Measurements from ENCODE around the gene CDHR5. TPM values are rescaled to one million over a fixed set of nuclear protein-coding genes. Genes with fewer than 3 reads are reported as not detected.

Gene CDHR5
- polyA plus RNA-seq, 4 donors: 24.9 to 49.2 (median 41.9) TPM

GRCh38 chr11:573146-573759 lies 51.5 kb downstream of the CDHR5 start:
- no peak for DNase-seq (ENCODE audit: low read depth in 4 of 4, low spot score in 2 of 4)

DNA sequence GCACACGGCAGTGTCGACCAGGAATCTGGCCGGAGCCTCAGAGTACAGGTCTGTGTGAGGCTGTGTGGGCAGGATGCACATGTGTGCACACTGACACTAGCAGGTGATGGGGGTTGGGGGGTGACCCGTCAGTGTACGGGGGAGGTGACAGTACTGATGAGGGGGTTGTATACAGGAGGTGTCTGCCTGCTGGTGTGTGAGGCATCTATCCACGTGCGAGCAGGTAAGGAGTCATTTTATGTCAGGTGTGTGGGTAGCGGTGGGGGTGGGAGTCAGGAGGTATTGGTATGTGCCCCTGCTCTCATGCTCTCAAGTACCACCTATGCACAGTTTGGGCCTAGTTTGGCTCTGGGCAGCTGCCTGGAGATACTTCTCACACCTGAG lies 53.0 kb downstream of the CDHR5 start:
- DNase-seq (ENCODE audit: low read depth in 4 of 4, low spot score in 2 of 4): no peak

DNA sequence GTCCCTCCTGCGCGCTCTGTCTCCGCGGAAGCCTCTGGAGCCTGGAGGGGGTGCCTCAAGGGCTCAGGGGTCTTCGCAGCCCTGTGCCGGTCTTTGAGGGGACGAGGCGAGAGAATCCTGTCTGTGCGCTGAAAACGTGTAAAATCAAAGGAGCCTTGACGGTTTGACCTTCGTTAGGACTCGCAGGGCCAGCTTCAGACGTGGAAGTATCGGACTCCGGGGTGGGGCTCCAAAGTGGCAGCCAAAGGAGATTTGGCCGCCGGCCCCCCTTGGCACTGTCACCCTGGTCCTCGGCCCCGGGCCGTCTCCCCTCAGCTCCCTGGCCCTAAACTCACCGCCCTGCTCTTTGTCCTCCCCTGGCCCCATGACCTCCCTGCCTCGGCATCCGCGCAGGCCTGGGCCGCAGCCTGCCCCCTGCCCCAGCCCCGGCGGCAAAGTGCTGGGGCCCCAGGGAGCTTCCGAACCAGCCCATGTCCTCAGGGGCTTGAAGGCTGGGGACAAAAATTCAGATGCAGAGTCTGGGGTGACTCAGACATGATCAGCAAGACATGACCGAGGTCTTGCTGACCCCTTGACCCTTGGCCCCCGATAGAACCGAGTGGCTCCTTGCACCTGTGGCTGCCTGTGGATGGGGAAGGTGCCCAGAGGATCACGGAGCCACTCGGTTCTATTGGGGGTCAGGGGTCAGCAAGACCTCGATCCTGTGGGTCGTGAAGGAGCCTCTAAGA lies 55.4 kb downstream of the CDHR5 start:
- DNase-seq (ENCODE audit: low read depth in 4 of 4, low spot score in 2 of 4): no peak

DNA sequence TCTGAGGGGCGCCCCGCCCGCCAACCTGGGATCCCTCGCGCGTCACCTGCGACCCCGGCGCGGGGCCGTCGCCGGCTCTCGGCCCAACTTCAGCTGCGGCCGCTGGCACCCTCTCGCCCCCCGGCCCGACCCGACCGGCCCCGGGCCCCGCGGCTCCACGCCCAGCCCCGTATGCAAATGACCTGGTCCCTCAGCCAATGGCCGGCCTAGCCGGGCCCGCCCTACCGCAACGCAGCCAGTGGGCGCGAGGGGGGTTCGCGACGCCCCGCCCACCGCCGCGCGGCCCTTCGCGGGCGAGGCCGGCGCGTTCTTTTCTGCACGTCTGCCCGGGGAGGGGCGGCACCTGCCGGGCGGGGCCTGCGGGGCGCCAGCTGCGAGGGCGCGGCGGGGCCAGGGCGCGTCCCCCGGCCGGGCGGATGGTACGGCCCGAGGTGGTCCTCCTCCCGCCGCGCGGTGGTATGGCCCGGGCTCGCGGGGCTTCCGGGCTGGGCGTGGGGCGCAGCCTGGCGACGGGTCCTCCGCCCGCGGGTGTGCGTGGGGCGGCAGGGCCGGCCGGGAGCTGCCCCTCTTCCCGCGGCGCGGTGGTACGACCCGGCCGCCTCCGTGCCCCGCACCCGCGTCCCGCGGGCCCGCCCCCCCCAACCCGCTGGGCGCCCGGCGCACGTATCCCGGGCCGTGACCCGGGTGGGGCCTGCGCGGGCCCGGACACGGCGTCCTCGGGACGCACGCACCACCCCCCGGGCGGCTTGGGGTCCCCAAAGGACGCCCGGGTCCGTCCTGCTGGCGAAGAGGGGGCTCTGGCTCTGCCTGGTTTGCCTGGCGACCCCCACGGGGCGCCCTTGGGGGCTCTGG lies 56.2 kb downstream of the CDHR5 start:
- DNase-seq (ENCODE audit: low read depth in 4 of 4, low spot score in 2 of 4): peak in 2 of 4 donors; percentile 78 to 79

- no peak for DNase-seq (ENCODE audit: low read depth in 4 of 4, low spot score in 2 of 4)
Measured at GRCh38 chr11:567629-568292, 57.0 kb downstream of the CDHR5 start.

DNA sequence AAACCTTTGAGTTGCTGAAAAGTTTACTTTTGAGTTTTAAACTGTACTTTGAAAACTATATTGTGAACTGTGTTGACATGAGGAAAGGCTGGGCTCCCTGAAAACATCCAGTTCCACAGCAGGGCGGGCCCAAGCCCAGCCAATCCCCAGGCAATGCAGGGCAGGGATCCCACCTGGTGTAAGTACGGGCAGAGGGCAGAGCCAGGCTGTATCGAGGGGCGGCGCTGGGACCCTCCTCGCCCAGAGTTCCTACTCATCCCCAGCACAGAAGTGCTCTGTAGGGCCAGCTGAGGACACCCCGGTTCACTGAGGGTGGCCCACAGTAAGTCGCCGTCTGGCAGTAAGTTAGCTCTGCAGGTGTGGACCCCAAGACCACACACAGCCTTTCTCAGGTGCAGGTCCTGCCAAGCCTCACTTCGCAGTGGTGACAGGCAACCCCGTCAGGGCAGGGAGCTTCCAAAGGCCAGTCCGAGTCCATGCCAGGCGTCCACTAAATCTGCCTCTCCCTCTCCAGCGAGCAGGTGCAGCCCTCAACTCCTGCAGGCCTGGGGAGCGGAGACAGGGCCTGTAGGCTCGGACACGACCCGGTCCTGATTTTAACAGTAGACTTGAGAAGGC lies 57.6 kb downstream of the CDHR5 start:
- DNase-seq (ENCODE audit: low read depth in 4 of 4, low spot score in 2 of 4): no peak

Other genes with a start within 250 kb of the CDHR5 start
- 1 to 10 TPM; 4.0 to 8.4 (median 7.2) TPM for gene PKP3, start 230.7 kb downstream of the CDHR5 start, polyA plus RNA-seq (ENCODE audit: insufficient read length in 4 of 4)
- gene SIGIRR, start 210.0 kb downstream of the CDHR5 start, polyA plus RNA-seq (ENCODE audit: insufficient read length in 4 of 4): 10 to 100 TPM; 31.7 to 54.7 (median 48.5) TPM
- 10 to 100 TPM in 2 of 4 donors, 1 to 10 TPM in 2; 6.1 to 16.5 (median 12.2) TPM for gene ANO9, start 182.9 kb downstream of the CDHR5 start, polyA plus RNA-seq (ENCODE audit: insufficient read length in 4 of 4)
- 10 to 100 TPM; 24.6 to 44.2 (median 37.2) TPM for gene PTDSS2, start 174.7 kb downstream of the CDHR5 start, polyA plus RNA-seq (ENCODE audit: insufficient read length in 4 of 4)
- gene RNH1, start 117.7 kb downstream of the CDHR5 start, polyA plus RNA-seq (ENCODE audit: insufficient read length in 4 of 4): 100 to 1,000 TPM in 2 of 4 donors, 10 to 100 TPM in 2; 67.0 to 117 (median 102) TPM
- gene HRAS, start 89.4 kb downstream of the CDHR5 start, polyA plus RNA-seq (ENCODE audit: insufficient read length in 4 of 4): 10 to 100 TPM; 41.2 to 57.3 (median 51.9) TPM
- 1 to 10 TPM; 2.8 to 6.1 (median 5.1) TPM for gene LRRC56, start 87.4 kb downstream of the CDHR5 start, polyA plus RNA-seq (ENCODE audit: insufficient read length in 4 of 4)
- gene LMNTD2, start 64.2 kb downstream of the CDHR5 start, polyA plus RNA-seq (ENCODE audit: insufficient read length in 4 of 4): 1 to 10 TPM; 3.0 to 7.3 (median 4.7) TPM
- 10 to 100 TPM; 36.8 to 71.6 (median 58.8) TPM for gene RASSF7, start 64.0 kb downstream of the CDHR5 start, polyA plus RNA-seq (ENCODE audit: insufficient read length in 4 of 4)
- gene PHRF1, start 48.5 kb downstream of the CDHR5 start, polyA plus RNA-seq (ENCODE audit: insufficient read length in 4 of 4): 10 to 100 TPM; 18.3 to 33.3 (median 26.8) TPM
- 10 to 100 TPM in 3 of 4 donors, 1 to 10 TPM in 1; 5.4 to 15.4 (median 12.5) TPM for gene IRF7, start 9.0 kb downstream of the CDHR5 start, polyA plus RNA-seq (ENCODE audit: insufficient read length in 4 of 4)
- gene SCT, start 2.2 kb upstream of the CDHR5 start, polyA plus RNA-seq (ENCODE audit: insufficient read length in 4 of 4): 1 to 10 TPM in 3 of 4 donors, under 1 TPM in 1; 0.92 to 4.1 (median 2.2) TPM
- 1 to 10 TPM; 1.8 to 5.2 (median 4.7) TPM for gene DRD4, start 12.3 kb upstream of the CDHR5 start, polyA plus RNA-seq (ENCODE audit: insufficient read length in 4 of 4)
- gene DEAF1, start 70.3 kb upstream of the CDHR5 start, polyA plus RNA-seq (ENCODE audit: insufficient read length in 4 of 4): 10 to 100 TPM; 44.7 to 57.7 (median 51.1) TPM
- 10 to 100 TPM; 36.1 to 56.7 (median 46.3) TPM for gene TMEM80, start 70.9 kb upstream of the CDHR5 start, polyA plus RNA-seq (ENCODE audit: insufficient read length in 4 of 4)
- 100 to 1,000 TPM; 104 to 161 (median 139) TPM for gene EPS8L2, start 81.3 kb upstream of the CDHR5 start, polyA plus RNA-seq (ENCODE audit: insufficient read length in 4 of 4)
- 100 to 1,000 TPM; 123 to 164 (median 136) TPM for gene TALDO1, start 122.5 kb upstream of the CDHR5 start, polyA plus RNA-seq (ENCODE audit: insufficient read length in 4 of 4)
- 100 to 1,000 TPM in 1 of 4 donors, 10 to 100 TPM in 3; 55.3 to 115 (median 84.8) TPM for gene GATD1, start 152.5 kb upstream of the CDHR5 start, polyA plus RNA-seq (ENCODE audit: insufficient read length in 4 of 4)
- 1 to 10 TPM in 2 of 4 donors, under 1 TPM in 2; 0.28 to 1.3 (median 0.99) TPM for gene CEND1, start 165.1 kb upstream of the CDHR5 start, polyA plus RNA-seq (ENCODE audit: insufficient read length in 4 of 4)
- gene SLC25A22, start 173.3 kb upstream of the CDHR5 start, polyA plus RNA-seq (ENCODE audit: insufficient read length in 4 of 4): 10 to 100 TPM; 13.1 to 24.3 (median 18.6) TPM
- gene PIDD1, start 180.3 kb upstream of the CDHR5 start, polyA plus RNA-seq (ENCODE audit: insufficient read length in 4 of 4): 10 to 100 TPM in 3 of 4 donors, 1 to 10 TPM in 1; 6.7 to 17.8 (median 12.9) TPM
- 1,000 to 10,000 TPM in 3 of 4 donors, 100 to 1,000 TPM in 1; 903 to 1,462 (median 1,115) TPM for gene RPLP2, start 185.0 kb upstream of the CDHR5 start, polyA plus RNA-seq (ENCODE audit: insufficient read length in 4 of 4)
- 10 to 100 TPM; 38.2 to 87.6 (median 68.0) TPM for gene PNPLA2, start 194.0 kb upstream of the CDHR5 start, polyA plus RNA-seq (ENCODE audit: insufficient read length in 4 of 4)
- gene CRACR2B, start 203.0 kb upstream of the CDHR5 start, polyA plus RNA-seq (ENCODE audit: insufficient read length in 4 of 4): 10 to 100 TPM in 3 of 4 donors, 1 to 10 TPM in 1; 9.8 to 20.8 (median 17.2) TPM
- gene CD151, start 208.0 kb upstream of the CDHR5 start, polyA plus RNA-seq (ENCODE audit: insufficient read length in 4 of 4): 100 to 1,000 TPM; 192 to 238 (median 217) TPM
- gene POLR2L, start 217.6 kb upstream of the CDHR5 start, polyA plus RNA-seq (ENCODE audit: insufficient read length in 4 of 4): 100 to 1,000 TPM in 2 of 4 donors, 10 to 100 TPM in 2; 84.8 to 149 (median 111) TPM
- gene TSPAN4, start 217.9 kb upstream of the CDHR5 start, polyA plus RNA-seq (ENCODE audit: insufficient read length in 4 of 4): 10 to 100 TPM; 65.9 to 94.9 (median 76.6) TPM